ENCODE measurements around the gene UBE2F. TPM values are rescaled to one million over a fixed set of nuclear protein-coding genes. Genes with fewer than 3 reads are reported as not detected.

The UBE2F gene
- total RNA-seq, 1 experiment from 2014 or later = 103 TPM

GRCh38 chr2:237967463-237967951, 693 bp downstream of the UBE2F start:
- DNase-seq = peak; percentile 40 to 49
- no TSS peak for BruUV-seq (replicated peaks)
- ChIA-PET CTCF (interaction anchor here (0.5 kb wide), 1 partner anchor 94 kb away, joined by 5 read pairs; no protein-coding TSS in a partner anchor), POLR2A (ENCODE audit: unreplicated experiment) (interaction anchor here (0.6 kb wide), 1 partner anchor 115 kb away, joined by 10 read pairs; no protein-coding TSS in a partner anchor)
- Histone ChIP-seq H3K9me3 (ENCODE audit: insufficient read depth, low read depth) (peaks cover 14% of the 10 kb centered on the region), H3K4me3 (peak overlapping the region; percentile 96), H3K27ac (no peak overlapping the region), H3K4me1 (replicated peaks; ENCODE audit: insufficient read depth) (peaks cover 45% of the 10 kb centered on the region), H3K9me2 (ENCODE audit: insufficient read depth) (no peaks in the 10 kb centered on the region), H2AFZ (peak overlapping the region; percentile 77), H3K79me2 (ENCODE audit: low read depth) (peaks cover 50% of the 10 kb centered on the region), H3K27me3 (ENCODE audit: insufficient read depth, low read depth) (no peaks in the 10 kb centered on the region), H4K20me1 (ENCODE audit: insufficient read depth) (peaks cover 46% of the 10 kb centered on the region), H3F3A (ENCODE audit: insufficient read depth, low read depth) (peaks cover 33% of the 10 kb centered on the region), H3K4me2 (peak overlapping the region; percentile 100), H3K36me3 (ENCODE audit: low read depth) (no peaks in the 10 kb centered on the region)
- intact Hi-C loops (cut with micrococcal nuclease; ENCODE audit: unreplicated experiment) = loop anchor here (2.0 kb wide), 2 partner anchors 93 to 103 kb away; partner anchors contain the start of gene SCLY
- TF ChIP-seq CTCF (conservative IDR thresholded peaks at IDR 0.05) (no peak), EZH2 (IDR thresholded peaks at IDR 0.05; ENCODE audit: low read depth) (no peak)

GRCh38 chr2:237968048-237968862, 1.4 kb downstream of the UBE2F start:
- peaks cover 7% of the 10 kb centered on the region for H3K9me3 ChIP-seq (ENCODE audit: insufficient read depth, low read depth)
- intact Hi-C loops (cut with micrococcal nuclease; ENCODE audit: unreplicated experiment) = no loop called here
- H3K9me2 ChIP-seq (ENCODE audit: insufficient read depth) = no peaks in the 10 kb centered on the region
- no peaks in the 10 kb centered on the region for H3K36me3 ChIP-seq (ENCODE audit: low read depth)
- H3K27ac ChIP-seq = no peak overlapping the region
- peak in 1 of 2 experiments; percentile 61 for DNase-seq
- ChIA-PET CTCF (interaction anchor here (0.5 to 0.6 kb wide), 3 partner anchors 20 to 178 kb away, joined by 3 to 5 read pairs (median 5); no protein-coding TSS in a partner anchor), POLR2A (ENCODE audit: unreplicated experiment) (interaction anchor here (0.6 kb wide), 1 partner anchor 115 kb away, joined by 10 read pairs; no protein-coding TSS in a partner anchor)
- peak overlapping the region; percentile 100 for H3K4me2 ChIP-seq
- BruUV-seq (replicated peaks) = TSS peak; percentile 21
- H3K4me1 ChIP-seq (replicated peaks; ENCODE audit: insufficient read depth) = peaks cover 45% of the 10 kb centered on the region
- H3K79me2 ChIP-seq (ENCODE audit: low read depth) = peaks cover 58% of the 10 kb centered on the region
- H3F3A ChIP-seq (ENCODE audit: insufficient read depth, low read depth) = peaks cover 37% of the 10 kb centered on the region
- no peaks in the 10 kb centered on the region for H3K27me3 ChIP-seq (ENCODE audit: insufficient read depth, low read depth)
- no peak overlapping the region; the same call in 1 of the 2 replicates for H2AFZ ChIP-seq
- peaks cover 54% of the 10 kb centered on the region for H4K20me1 ChIP-seq (ENCODE audit: insufficient read depth)
- no peak for TF ChIP-seq CTCF (conservative IDR thresholded peaks at IDR 0.05)
- peak overlapping the region; percentile 96 for H3K4me3 ChIP-seq

- intact Hi-C loops (cut with micrococcal nuclease; ENCODE audit: unreplicated experiment) = no loop called here
- POLR2A ChIA-PET (ENCODE audit: unreplicated experiment) = interaction anchor here (0.7 kb wide), 1 partner anchor 109 kb away, joined by 3 read pairs; no protein-coding TSS in a partner anchor
These were observed 4.8 kb downstream of the UBE2F start for GRCh38 chr2:237971661-237972060.

More at GRCh38 chr2:237971661-237972060, 4.8 kb downstream of the UBE2F start:
- Histone ChIP-seq H3K9me2 (ENCODE audit: insufficient read depth) (no peaks in the 10 kb centered on the region), H3K27ac (no peak overlapping the region), H3K36me3 (ENCODE audit: low read depth) (peaks cover 7% of the 10 kb centered on the region; the same call in 1 of the 2 replicates), H2AFZ (no peak overlapping the region), H3K27me3 (ENCODE audit: insufficient read depth, low read depth) (no peaks in the 10 kb centered on the region), H3K4me1 (replicated peaks; ENCODE audit: insufficient read depth) (peaks cover 20% of the 10 kb centered on the region), H3K9me3 (ENCODE audit: insufficient read depth, low read depth) (no peaks in the 10 kb centered on the region), H3K79me2 (ENCODE audit: low read depth) (peaks cover 86% of the 10 kb centered on the region), H3K4me2 (no peak overlapping the region), H3F3A (ENCODE audit: insufficient read depth, low read depth) (peaks cover 9% of the 10 kb centered on the region), H3K4me3 (no peak overlapping the region), H4K20me1 (ENCODE audit: insufficient read depth) (peaks cover 64% of the 10 kb centered on the region)
- no TSS peak for BruUV-seq (replicated peaks)
- CTCF ChIA-PET = no interaction called here
- DNase-seq = peak in 1 of 2 experiments; percentile 25
- TF ChIP-seq CTCF (conservative IDR thresholded peaks at IDR 0.05) (no peak), EZH2 (IDR thresholded peaks at IDR 0.05; ENCODE audit: low read depth) (no peak)
